ENCODE measurements around the gene SEMA5B. TPM values are rescaled to one million over a fixed set of nuclear protein-coding genes. Genes with fewer than 3 reads are reported as not detected.

SEMA5B gene
- total RNA-seq, 1 donor from 2014 or later: 5.2 TPM

GRCh38 chr3:123004201-123004918, 23.2 kb downstream of the SEMA5B start:
- DNase-seq (ENCODE audit: missing footprints): no peak
- no peak for ATAC-seq
- intact Hi-C loops (cut with DNase I): no loop called here

- no peak for DNase-seq (ENCODE audit: missing footprints)
- intact Hi-C loops (cut with DNase I): no loop called here
These were observed 24.6 kb downstream of the SEMA5B start for GRCh38 chr3:123002749-123003497.

GRCh38 chr3:123002100-123002748, 25.3 kb downstream of the SEMA5B start:
- no peak for DNase-seq (ENCODE audit: missing footprints)
- no peak for ATAC-seq
- intact Hi-C loops (cut with DNase I): no loop called here

More at GRCh38 chr3:123002749-123003497, 24.6 kb downstream of the SEMA5B start:
- no peak for ATAC-seq

DNA sequence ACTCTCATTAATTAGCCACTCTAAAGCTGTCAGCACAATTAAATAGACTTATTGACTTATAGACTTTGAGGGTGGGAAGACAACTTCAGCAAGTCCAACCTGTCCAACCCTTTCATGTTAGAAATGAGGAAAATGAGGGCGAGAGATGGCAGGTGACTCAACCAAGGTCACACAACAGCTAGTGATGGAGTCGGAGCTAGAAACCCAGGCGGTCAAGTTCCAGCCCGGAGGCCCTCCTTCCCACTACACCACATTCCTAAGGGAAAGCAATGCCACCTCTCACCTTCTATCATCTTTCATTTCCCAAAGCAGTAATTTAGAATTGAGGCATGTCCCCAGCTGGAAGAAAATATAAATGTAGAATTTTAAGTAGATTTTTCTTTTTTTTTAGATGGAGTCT, 28.7 kb downstream of the SEMA5B start:
- ATAC-seq (no peak), DNase-seq (ENCODE audit: missing footprints) (no peak)
- intact Hi-C loops (cut with DNase I): no loop called here

DNA sequence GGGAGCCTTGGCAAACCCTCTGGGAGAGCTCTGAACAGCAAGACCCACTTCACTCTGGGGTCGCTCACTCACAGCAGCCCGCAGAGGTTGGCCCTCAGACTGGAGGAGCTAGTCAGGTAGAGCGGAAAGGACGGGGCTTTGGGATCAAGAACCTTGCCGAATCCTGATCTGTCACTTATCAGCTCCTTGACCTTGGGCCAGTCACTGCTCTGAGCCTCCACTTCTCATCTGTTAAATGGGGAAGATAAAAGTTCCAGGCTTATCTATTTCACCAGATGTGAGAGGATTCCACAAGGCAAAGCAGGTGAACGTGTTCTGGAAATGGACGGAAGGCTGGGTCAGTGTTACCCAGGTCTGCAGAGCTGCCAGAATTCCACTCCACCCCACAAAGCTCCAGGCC, 29.4 kb downstream of the SEMA5B start:
- intact Hi-C loops (cut with DNase I): no loop called here
- ATAC-seq: no peak
- no peak for DNase-seq (ENCODE audit: missing footprints)

DNA sequence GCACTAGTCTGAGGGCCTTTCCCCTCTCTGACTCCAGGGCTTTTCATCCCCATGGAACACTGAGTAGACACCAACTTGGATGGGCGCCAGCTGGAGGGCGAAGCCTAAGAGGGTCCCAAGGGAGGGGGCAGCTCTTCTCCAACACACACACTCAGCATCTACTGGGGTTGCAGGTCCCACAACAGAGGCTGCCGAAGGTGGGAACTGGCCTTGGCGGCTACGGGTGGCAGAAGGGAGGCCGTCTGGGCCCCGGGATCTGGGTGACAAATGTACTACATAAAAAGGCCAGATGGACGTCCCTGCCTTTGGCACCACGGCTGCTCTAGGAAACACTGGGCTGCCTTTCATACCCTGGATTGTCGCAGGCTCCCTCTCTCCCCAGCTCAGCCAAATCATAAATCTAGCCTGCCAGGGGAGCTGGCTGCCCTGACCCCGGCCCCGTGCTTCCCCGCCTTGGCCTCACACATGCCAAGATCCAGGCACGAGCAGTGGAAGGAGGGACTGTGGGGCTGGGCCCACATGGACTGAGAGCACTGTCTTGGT, 31.5 kb downstream of the SEMA5B start:
- ATAC-seq: peak; percentile 58
- intact Hi-C loops (cut with DNase I): no loop called here
- DNase-seq (ENCODE audit: missing footprints): no peak

GRCh38 chr3:122994954-122995353, 32.6 kb downstream of the SEMA5B start:
- no peak for DNase-seq (ENCODE audit: missing footprints)
- no peak for ATAC-seq
- intact Hi-C loops (cut with DNase I): no loop called here

DNA sequence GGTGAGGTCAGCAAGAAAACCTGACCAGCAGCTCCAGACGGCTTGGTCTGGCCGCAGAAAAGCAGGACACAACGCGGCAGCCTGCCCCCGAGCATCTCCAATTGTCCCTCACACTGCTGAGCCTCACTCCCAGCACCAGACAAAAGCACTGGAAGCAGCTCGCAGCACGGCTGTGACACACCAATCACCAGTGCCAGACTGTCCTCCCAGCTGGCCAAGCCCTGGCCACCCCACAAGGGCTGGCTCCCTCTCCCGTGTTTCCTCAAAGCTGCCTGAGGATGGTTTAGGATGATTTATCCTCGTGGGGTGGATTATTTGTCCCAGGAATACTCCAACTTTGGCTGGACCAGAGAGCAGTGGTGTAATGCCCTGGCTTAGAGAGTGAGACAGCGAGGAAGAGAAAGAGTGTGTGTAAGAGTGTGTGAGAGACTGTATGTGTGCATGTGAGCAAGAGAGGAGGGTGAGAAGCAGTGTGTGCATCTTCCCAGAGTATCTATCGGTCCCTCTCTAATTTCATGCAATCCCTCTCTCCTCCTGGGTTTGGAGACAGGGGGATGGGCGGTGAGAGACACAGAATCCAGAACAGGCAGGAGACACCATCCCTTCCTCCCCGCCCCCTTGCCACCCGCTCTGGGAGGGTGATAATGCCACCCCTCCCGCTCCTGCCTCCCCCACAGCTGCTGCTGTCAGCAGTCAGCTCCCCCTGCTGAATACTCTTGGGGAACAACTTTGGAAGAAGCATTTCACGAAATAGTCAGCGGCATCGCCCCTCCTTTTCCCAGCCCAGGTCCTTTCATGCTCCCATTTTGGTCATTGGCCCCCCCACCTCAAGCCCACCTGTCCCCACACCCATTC, 34.2 kb downstream of the SEMA5B start:
- intact Hi-C loops (cut with DNase I): no loop called here
- ATAC-seq (peak; percentile 23), DNase-seq (ENCODE audit: missing footprints) (no peak)

- no peak for ATAC-seq
- no peak for DNase-seq (ENCODE audit: missing footprints)
- intact Hi-C loops (cut with DNase I): no loop called here
These were observed 34.9 kb downstream of the SEMA5B start for GRCh38 chr3:122992676-122993075.

DNA sequence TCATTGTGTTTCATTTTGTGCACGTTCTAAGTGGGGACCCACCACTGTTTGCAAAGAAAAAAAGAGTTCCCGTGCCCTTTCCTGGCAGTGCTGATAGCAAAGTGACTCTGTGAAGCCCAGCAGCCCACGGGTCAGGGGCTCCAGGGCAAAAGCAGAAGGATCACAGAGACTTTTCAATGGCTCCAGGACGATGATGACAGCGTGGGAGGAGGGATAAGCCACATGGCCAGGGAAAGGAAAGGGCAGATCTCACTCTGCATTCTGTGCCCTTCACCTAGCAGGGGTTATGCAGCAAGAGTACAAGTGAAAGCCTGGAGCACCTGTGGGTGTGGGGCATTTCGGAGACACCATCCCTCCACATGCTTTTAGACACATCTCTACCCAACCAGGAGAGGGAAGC, 35.4 kb downstream of the SEMA5B start:
- ATAC-seq: no peak
- intact Hi-C loops (cut with DNase I): no loop called here
- no peak for DNase-seq (ENCODE audit: missing footprints)

DNA sequence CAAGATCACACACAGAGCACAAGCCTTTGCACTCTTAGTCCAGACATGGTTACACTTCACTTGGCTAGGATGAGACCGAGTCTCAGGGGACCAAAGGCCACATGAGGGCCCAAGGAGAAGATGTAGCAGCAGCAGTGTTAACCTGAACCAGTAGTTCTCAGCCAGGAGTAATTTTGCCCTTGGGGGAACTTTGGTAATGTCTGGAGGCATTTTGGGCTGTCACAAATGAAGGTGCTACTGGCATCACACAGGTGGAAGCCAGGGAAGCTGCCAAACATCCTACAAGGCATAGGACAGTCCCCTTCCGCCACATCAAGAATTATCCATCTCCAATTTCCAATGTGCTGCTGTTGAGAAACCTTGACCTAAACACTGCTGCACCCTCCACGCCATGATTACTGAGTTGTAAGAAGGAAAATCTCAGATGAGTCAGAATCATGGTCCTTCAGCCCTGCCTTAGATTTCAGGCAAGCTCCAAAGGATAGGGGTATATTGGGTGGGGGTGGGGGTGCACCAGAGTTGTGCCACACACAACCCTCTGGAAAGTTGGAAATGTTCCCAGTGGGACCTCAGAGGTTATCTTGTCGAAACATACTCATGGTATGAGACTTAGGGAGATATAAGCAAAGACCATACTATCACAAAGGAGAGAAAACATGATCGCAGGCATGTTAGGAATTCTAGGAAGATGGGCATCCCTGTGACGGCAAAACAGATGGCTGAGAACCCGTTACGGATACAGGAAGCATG, 36.2 kb downstream of the SEMA5B start:
- intact Hi-C loops (cut with DNase I): no loop called here
- DNase-seq (ENCODE audit: missing footprints) (no peak), ATAC-seq (no peak)

GRCh38 chr3:122989856-122990575, 37.5 kb downstream of the SEMA5B start:
- intact Hi-C loops (cut with DNase I): no loop called here
- DNase-seq (ENCODE audit: missing footprints): no peak

GRCh38 chr3:122988508-122988907, 39.1 kb downstream of the SEMA5B start:
- ATAC-seq: peak; percentile 76
- no peak for DNase-seq (ENCODE audit: missing footprints)
- intact Hi-C loops (cut with DNase I): no loop called here

More at GRCh38 chr3:122989856-122990575, 37.5 kb downstream of the SEMA5B start:
- ATAC-seq: no peak

- ATAC-seq (no peak), DNase-seq (ENCODE audit: missing footprints) (no peak)
- intact Hi-C loops (cut with DNase I): no loop called here
These were observed 39.7 kb downstream of the SEMA5B start for GRCh38 chr3:122987736-122988319.

DNA sequence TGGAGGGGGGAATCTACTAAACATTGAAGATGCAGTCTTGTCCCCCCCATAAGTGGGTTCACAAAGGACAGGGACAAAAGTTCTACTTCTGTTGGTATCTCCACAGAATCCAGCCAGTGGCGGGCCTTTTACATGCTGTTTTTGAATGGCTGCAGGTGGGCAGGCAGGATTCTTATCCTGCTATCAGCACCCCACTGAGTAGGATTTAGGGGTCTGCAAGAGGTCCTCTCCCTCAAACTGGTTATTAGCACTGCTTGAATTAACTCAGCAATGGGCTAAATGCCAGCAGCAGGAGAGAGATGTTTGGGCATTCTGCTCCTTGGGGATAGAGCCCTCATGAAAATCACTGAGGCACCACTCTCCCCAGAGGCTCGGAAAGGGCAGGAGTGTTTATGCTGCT, 40.3 kb downstream of the SEMA5B start:
- intact Hi-C loops (cut with DNase I): no loop called here
- no peak for ATAC-seq

GRCh38 chr3:122986693-122987179, 40.8 kb downstream of the SEMA5B start:
- intact Hi-C loops (cut with DNase I): no loop called here
- DNase-seq (ENCODE audit: missing footprints) (no peak), ATAC-seq (no peak)

More for the DNA sequence above, 40.3 kb downstream of the SEMA5B start:
- no peak for DNase-seq (ENCODE audit: missing footprints)

DNA sequence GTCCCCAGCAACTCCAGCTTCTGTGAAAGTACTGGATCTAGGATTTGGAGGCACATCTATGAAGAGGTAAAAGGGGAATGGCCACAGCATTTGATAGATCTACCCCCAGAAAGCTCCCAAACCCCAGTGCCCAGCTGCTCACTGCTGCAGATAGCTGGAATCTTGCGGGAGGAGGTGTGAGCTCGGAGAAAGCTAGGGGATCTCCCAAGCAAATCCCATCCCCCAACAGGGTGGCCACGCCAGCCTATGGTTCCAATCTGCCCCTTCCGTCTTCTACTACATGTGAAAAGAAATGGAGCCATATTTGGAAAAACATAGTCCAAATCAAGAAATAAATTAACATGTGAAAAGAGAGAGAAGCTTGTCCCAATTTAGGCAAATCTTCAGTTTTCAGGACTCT, 42.0 kb downstream of the SEMA5B start:
- no peak for DNase-seq (ENCODE audit: missing footprints)
- intact Hi-C loops (cut with DNase I): no loop called here
- no peak for ATAC-seq
